Measurements from ENCODE around the gene AKR1D1. TPM values are rescaled to one million over a fixed set of nuclear protein-coding genes. Genes with fewer than 3 reads are reported as not detected.

Gene AKR1D1
- polyA plus RNA-seq, 1 donor from 2014 or later = not detected

DNA sequence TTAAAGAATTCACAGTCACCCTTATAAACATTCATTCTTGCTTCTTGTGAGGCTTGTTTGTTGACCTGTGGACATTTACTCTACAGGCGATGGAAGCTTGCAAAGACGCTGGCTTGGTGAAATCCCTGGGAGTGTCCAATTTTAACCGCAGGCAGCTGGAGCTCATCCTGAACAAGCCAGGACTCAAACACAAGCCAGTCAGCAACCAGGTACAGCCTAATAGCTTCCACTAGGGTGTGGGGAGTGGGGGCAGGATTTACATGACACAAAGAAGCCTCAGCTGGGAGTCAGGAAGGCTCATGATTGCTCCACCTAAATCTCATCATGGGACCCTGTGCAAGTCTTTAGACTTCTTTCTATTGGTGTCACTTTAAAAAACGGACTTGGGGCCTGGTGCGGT, 29.0 kb downstream of the AKR1D1 start:
- no peak overlapping the region for H2AFZ ChIP-seq (ENCODE audit: low read depth, low read length)
- no peaks in the 10 kb centered on the region for H3K9me3 ChIP-seq (ENCODE audit: low read length)
- H3K4me2 ChIP-seq (ENCODE audit: low read length) = no peak overlapping the region
- H3K36me3 ChIP-seq (ENCODE audit: insufficient read depth, low read length) = no peaks in the 10 kb centered on the region
- no peaks in the 10 kb centered on the region for H3K27me3 ChIP-seq (ENCODE audit: insufficient read depth, low read depth, low read length)
- no peaks in the 10 kb centered on the region for H3F3A ChIP-seq (ENCODE audit: insufficient read depth, low read length, poor library complexity, severe bottlenecking)
- H3K27ac ChIP-seq (ENCODE audit: low read length) = no peak overlapping the region
- H4K20me1 ChIP-seq (ENCODE audit: insufficient read depth) = no peaks in the 10 kb centered on the region
- no peaks in the 10 kb centered on the region for H3K79me2 ChIP-seq (replicated peaks; ENCODE audit: insufficient read depth, low read length)
- H3K9me2 ChIP-seq (ENCODE audit: insufficient read depth, low read length) = no peaks in the 10 kb centered on the region
- TF ChIP-seq TAF1 (IDR thresholded peaks at IDR 0.05; ENCODE audit: low read depth) = no peak
- no peak for TF ChIP-seq POLR2AphosphoS5 (IDR thresholded peaks at IDR 0.05)
- TF ChIP-seq, protein P1, sequence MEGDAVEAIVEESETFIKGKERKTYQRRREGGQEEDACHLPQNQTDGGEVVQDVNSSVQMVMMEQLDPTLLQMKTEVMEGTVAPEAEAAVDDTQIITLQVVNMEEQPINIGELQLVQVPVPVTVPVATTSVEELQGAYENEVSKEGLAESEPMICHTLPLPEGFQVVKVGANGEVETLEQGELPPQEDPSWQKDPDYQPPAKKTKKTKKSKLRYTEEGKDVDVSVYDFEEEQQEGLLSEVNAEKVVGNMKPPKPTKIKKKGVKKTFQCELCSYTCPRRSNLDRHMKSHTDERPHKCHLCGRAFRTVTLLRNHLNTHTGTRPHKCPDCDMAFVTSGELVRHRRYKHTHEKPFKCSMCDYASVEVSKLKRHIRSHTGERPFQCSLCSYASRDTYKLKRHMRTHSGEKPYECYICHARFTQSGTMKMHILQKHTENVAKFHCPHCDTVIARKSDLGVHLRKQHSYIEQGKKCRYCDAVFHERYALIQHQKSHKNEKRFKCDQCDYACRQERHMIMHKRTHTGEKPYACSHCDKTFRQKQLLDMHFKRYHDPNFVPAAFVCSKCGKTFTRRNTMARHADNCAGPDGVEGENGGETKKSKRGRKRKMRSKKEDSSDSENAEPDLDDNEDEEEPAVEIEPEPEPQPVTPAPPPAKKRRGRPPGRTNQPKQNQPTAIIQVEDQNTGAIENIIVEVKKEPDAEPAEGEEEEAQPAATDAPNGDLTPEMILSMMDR (IDR thresholded peaks at IDR 0.05; ENCODE audit: poor library complexity, severe bottlenecking) = no peak
- TF ChIP-seq SMC3 (conservative IDR thresholded peaks at IDR 0.05; ENCODE audit: poor library complexity) = no peak
- no peak for TF ChIP-seq EP300 (conservative IDR thresholded peaks at IDR 0.05; ENCODE audit: poor library complexity, severe bottlenecking)
- TF ChIP-seq, protein P2, sequence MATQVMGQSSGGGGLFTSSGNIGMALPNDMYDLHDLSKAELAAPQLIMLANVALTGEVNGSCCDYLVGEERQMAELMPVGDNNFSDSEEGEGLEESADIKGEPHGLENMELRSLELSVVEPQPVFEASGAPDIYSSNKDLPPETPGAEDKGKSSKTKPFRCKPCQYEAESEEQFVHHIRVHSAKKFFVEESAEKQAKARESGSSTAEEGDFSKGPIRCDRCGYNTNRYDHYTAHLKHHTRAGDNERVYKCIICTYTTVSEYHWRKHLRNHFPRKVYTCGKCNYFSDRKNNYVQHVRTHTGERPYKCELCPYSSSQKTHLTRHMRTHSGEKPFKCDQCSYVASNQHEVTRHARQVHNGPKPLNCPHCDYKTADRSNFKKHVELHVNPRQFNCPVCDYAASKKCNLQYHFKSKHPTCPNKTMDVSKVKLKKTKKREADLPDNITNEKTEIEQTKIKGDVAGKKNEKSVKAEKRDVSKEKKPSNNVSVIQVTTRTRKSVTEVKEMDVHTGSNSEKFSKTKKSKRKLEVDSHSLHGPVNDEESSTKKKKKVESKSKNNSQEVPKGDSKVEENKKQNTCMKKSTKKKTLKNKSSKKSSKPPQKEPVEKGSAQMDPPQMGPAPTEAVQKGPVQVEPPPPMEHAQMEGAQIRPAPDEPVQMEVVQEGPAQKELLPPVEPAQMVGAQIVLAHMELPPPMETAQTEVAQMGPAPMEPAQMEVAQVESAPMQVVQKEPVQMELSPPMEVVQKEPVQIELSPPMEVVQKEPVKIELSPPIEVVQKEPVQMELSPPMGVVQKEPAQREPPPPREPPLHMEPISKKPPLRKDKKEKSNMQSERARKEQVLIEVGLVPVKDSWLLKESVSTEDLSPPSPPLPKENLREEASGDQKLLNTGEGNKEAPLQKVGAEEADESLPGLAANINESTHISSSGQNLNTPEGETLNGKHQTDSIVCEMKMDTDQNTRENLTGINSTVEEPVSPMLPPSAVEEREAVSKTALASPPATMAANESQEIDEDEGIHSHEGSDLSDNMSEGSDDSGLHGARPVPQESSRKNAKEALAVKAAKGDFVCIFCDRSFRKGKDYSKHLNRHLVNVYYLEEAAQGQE (IDR thresholded peaks at IDR 0.05; ENCODE audit: borderline replicate concordance) = no peak
- no peak for TF ChIP-seq MXI1 (conservative IDR thresholded peaks at IDR 0.05; ENCODE audit: poor library complexity, severe bottlenecking)
- TF ChIP-seq EZH2 (IDR thresholded peaks at IDR 0.05; ENCODE audit: borderline replicate concordance, insufficient read depth, low read length, poor library complexity, severe bottlenecking) = no peak
- no peak for TF ChIP-seq RAD21 (conservative IDR thresholded peaks at IDR 0.05)
- no peak overlapping the region for H3K4me3 ChIP-seq (ENCODE audit: low read length)
- H3K9ac ChIP-seq (ENCODE audit: low read length) = no peak overlapping the region

DNA sequence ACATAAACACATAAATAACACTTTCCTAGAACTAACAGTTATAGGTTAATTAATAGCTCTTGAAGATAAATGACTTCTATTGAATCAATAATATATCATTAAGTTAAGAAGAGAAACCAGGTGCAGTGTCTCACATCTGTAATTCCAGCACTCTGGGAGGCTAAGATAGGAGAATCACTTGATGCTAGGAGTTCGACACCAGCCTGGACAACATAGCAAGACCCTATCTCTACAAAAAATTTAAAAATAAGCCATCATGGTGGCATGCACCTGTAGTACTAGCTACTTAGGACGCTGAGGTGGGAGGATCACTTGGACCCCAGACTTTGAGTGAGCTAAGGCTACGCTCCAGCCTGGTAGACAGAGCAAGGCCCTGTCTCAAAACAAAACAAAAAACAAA, 38.8 kb downstream of the AKR1D1 start:
- Histone ChIP-seq H3K9ac (ENCODE audit: low read length) (no peak overlapping the region), H3K4me3 (ENCODE audit: low read length) (no peak overlapping the region), H4K20me1 (ENCODE audit: insufficient read depth) (no peaks in the 10 kb centered on the region), H3K79me2 (replicated peaks; ENCODE audit: insufficient read depth, low read length) (no peaks in the 10 kb centered on the region), H3F3A (ENCODE audit: insufficient read depth, low read length, poor library complexity, severe bottlenecking) (no peaks in the 10 kb centered on the region), H3K4me2 (ENCODE audit: low read length) (no peak overlapping the region), H2AFZ (ENCODE audit: low read depth, low read length) (no peak overlapping the region), H3K9me3 (ENCODE audit: low read length) (no peaks in the 10 kb centered on the region), H3K9me2 (ENCODE audit: insufficient read depth, low read length) (no peaks in the 10 kb centered on the region), H3K27ac (ENCODE audit: low read length) (no peak overlapping the region), H3K36me3 (ENCODE audit: insufficient read depth, low read length) (no peaks in the 10 kb centered on the region), H3K27me3 (ENCODE audit: insufficient read depth, low read depth, low read length) (no peaks in the 10 kb centered on the region)
- TF ChIP-seq TAF1 (IDR thresholded peaks at IDR 0.05; ENCODE audit: low read depth) (no peak), EZH2 (IDR thresholded peaks at IDR 0.05; ENCODE audit: borderline replicate concordance, insufficient read depth, low read length, poor library complexity, severe bottlenecking) (no peak)

DNA sequence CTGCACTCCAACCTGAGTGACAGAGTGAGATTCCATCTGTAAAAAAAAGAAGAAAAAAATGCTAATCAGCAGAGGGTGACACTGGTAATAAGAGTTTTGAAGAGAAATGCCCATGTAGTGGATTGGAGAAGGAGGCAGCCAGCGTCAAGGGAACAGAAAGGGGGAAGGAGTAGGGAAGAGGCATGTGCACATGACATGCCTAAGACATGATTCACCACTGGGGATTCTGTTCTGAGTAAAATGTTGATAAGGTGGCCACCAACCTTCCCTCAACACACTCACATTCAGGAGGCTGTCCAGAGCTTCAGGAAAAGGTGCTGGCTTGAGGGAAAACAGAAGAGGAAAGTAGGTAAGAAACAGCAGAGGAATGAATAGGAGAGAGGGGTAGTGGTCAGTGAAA, 39.9 kb downstream of the AKR1D1 start:
- TF ChIP-seq, protein P1 (IDR thresholded peaks at IDR 0.05; ENCODE audit: poor library complexity, severe bottlenecking) = no peak
- TF ChIP-seq MXI1 (conservative IDR thresholded peaks at IDR 0.05; ENCODE audit: poor library complexity, severe bottlenecking) = no peak
- TF ChIP-seq, protein P2 (IDR thresholded peaks at IDR 0.05; ENCODE audit: borderline replicate concordance) = no peak
- no peak for TF ChIP-seq RAD21 (conservative IDR thresholded peaks at IDR 0.05)
- no peak for TF ChIP-seq TAF1 (IDR thresholded peaks at IDR 0.05; ENCODE audit: low read depth)
- Histone ChIP-seq H3K9ac (ENCODE audit: low read length) (no peak overlapping the region), H3K9me2 (ENCODE audit: insufficient read depth, low read length) (no peaks in the 10 kb centered on the region), H4K20me1 (ENCODE audit: insufficient read depth) (no peaks in the 10 kb centered on the region), H3K36me3 (ENCODE audit: insufficient read depth, low read length) (no peaks in the 10 kb centered on the region), H2AFZ (ENCODE audit: low read depth, low read length) (no peak overlapping the region), H3K27me3 (ENCODE audit: insufficient read depth, low read depth, low read length) (no peaks in the 10 kb centered on the region), H3K9me3 (ENCODE audit: low read length) (no peaks in the 10 kb centered on the region), H3F3A (ENCODE audit: insufficient read depth, low read length, poor library complexity, severe bottlenecking) (no peaks in the 10 kb centered on the region), H3K4me3 (ENCODE audit: low read length) (no peak overlapping the region), H3K27ac (ENCODE audit: low read length) (no peak overlapping the region), H3K4me2 (ENCODE audit: low read length) (no peak overlapping the region), H3K79me2 (replicated peaks; ENCODE audit: insufficient read depth, low read length) (no peaks in the 10 kb centered on the region)
